Stimulated activated CD4-positive, alpha-beta T cell treated with anti-CD3 and anti-CD28 coated beads, Interleukin-2, amount 100 ng/mL, for 48 hours (primary cell): ENCODE results near the gene ZIM2.

Source experiments
- DNase-seq, 2 donors: peaks; one replicate each; pipeline ENCODE4 v3.0.0-alpha.2; 2020

ZIM2 gene

DNA sequence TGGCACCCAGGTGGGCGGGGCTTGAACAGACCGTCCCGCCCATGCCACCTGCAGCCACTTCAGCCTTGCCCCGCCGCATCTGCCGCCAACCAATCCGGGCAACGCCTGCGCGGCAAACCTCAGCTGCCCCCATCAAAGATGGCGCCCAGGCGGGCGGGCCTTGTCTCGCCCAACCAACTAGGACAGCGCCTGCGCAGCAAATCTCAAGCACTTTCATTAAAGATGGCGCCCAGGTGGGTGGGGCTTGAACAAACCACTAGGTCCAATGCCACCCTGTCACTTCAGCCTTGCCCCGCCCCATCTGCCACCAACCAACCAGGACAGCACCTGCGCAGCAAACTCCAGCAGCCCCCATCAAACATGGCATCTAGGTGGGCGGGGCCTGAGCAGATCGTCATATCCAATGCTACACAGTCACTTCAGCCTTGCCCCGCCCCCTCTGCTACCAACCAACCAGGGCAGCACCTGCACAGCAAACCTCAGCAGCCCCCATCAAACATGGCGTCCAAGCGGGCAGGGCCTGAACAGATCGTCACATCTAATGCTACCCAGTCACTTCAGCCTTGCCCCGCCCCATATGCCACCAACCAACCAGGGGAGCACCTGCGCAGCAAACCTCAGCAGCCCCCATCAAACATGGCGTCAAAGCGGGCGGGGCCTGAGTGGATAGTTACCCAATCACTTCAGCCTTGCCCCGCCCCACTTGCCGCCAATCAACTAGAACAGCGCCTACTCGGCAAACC lies 1.4 kb downstream of the ZIM2 start:
- DNase-seq, result no peak

DNA sequence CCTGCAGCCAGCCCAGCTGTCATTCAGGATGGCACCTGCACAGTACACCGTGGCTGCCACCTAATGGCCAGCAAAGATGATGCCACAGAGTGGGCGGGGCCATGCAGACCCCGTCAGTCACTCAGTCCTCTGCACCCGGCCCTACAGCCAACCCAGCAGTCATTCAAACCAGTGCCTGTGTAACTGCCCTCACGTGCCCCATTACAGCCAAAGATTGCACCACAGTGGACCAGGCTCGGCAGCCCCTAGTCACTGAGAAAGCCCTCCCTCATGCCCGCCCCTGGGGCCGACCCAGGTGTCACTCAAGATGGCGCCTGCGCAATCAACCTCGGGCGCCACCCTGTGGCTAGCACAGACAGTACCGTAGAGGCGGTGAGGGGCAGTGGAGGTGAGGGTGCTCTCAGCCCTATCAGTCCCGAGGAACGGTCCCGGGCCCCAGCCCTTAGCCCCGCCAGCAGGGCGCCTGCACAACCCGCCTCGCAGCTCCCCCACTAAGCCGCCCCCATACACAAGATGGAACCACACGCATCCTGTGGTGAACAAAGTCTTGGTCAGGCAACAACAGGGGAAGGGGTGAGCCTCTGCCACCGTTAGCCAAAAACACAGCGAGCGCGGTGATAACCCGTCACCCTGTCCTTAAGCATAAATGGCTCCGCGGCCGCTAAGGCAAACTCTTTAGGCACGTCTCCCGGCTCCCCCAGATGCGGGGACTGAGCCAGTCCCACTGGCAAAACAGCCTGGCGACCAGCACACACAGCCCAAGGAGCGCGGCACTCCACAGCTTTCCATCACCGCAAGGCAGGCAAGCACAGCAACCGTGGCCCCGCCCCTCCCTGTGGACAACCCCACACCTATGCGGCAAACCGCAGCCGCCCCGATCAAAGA lies 2.3 kb downstream of the ZIM2 start:
- no peak for DNase-seq

DNA sequence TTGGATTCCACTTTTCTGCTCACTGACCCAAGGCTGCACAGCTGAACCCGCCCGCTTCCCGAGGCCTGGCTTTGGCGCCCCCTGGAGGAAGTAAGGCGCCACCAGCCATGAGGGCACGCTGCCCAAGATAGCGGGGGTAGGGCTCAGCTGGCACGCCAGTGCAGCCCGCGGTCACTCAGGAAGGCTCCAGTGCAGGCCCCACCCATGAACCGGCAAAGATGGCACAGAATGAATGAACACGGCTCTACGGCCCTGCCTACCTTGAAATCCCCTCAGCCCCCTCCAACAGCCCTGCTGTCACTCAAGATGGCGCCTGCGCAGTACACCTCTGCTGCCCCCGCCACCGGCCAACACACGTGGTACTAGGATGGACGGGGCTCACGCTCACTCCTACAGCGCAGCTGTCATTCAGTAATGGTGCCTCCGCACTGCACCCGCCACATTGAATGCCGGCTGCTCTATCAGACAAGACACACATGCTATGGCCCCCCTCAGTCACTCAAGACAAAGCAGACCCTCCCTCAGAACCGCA lies 3.0 kb downstream of the ZIM2 start:
- no peak for DNase-seq

DNA sequence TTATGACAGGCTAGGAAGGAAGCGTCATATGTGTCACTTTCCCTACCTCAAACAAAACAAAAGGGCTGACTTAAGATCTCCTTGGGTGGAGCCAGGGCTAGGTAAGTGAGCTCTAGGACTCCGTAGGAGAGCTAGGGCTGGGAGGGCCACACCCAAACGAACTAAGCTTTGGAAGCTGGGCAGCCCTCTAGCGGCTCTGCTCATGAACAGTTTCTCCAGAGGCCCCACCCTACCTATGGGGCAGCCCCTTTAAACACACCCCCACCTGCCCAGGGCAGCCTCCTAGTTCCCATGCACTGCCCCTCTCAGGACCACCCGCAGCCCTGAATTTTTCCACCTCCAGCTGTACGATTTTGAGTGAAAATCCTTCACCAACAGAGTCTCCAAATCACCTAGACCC lies 3.5 kb downstream of the ZIM2 start:
- DNase-seq, result no peak

DNA sequence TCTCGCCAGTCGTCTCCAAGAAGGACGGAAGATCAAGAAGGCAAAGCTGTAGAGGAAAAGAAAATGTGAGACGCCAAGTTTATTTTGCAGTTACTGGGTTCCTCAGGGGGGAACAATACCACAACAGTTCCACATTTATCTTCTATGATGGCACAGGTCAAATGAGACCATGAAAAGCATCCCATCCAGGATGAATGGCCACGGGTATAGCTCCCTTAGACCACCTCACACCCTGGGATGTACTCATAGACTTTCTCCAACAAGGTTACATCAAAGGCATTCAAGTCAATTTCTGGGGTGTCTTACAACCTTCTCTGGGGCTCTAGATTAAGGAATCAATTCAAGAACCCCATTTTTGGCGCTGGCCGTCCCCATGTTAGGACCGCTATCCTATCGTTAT lies 4.5 kb downstream of the ZIM2 start:
- DNase-seq, result no peak

DNA sequence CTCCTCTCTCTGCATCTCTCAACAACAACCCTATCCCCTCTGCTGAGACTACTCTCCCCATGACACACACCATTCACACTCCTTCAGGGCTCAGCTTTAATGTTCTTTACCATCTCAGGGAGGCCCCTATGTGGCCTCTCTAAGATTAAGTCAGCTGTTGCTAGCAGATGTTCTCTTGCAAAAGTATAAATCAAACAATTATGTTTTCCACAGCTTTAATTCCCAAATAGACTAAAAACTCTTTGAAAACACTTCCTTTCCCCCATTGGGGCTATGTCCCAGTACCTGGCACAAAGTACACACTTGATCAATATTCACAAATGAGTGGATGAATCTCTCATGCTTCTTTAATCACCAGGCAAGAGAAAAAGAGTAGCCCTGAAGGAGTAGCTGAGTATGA lies 5.1 kb downstream of the ZIM2 start:
- DNase-seq, result no peak

DNA sequence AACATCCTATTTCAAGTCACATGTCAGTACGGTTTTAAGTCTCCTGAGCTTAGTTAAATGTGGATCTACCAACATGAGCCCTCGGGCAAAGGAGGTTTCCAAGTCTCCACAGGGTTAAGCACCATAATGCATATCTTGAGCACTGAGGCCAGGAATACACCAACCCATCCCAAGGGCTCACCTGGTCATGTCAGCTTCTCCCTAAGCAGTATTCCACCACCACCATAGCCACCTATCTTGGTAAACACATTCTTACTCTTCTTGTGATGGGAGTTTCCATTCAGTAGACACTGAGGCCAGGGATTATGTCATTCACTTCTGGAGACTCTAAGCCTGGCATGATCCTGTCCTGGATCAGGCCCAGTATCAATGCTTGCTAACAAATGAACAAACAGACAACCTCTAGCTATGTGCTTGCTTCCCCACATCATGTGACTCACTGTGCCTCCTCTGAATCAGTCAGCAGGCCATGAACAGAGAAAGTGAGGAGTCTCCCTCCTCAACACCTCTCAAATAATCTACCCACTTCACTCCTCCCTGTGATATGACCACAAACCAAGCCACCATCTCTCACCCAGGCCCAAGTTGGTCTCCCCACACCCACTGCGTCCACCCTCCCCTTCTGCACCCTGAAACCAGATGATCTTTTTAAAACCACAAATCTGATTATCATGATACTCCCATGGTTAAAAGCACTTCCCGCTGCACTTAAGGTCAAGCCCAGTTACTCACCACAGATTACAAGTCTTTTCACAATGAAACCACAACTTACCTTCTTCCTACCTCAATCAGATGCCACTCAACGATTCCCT lies 5.8 kb downstream of the ZIM2 start:
- DNase-seq, result no peak

DNA sequence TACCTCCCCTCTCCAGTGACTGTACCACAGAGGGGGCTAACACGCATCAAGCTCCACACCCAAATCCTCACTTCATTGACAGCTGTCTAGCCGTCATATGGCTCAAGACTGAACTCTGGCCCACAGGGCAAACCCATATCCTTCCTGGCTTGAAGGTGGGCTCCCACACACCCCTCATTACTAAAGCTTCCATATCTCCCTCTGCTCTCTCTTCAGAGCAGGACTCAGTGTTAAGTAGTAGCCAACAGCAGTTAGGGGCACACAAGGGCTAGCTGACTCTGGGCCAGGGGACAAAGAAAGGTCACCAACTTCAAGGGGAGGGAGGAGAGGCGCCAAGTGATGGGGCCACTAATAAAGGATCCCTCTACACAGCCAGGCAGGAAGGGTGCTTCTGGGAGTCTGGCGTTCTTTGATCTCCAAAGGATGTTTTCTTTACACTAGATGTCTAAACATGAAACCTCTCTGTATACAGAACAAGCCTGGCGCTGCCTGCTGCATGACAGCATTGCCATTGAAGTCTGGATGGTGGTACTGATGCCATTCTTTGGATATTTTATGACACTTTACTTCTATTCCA lies 8.1 kb downstream of the ZIM2 start:
- no peak for DNase-seq

DNA sequence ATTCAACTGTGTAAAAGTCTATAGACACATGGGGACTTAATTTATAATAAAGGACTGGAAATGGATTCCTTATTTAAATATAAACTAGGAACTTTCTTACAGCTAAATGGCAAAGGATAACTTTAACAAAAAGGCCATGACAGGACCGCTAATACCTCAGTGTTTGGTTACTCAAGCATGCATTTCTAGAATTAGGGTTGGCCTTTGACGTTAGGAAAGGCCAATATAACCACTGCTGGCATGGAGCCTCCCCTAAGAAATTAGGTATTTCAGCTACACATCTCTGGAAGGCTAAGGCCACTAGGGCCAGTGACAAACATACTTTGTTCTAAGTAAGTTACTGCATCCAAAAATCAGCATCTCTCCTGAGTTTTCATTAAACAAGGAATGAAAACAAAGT lies 9.3 kb downstream of the ZIM2 start:
- DNase-seq, result no peak

DNA sequence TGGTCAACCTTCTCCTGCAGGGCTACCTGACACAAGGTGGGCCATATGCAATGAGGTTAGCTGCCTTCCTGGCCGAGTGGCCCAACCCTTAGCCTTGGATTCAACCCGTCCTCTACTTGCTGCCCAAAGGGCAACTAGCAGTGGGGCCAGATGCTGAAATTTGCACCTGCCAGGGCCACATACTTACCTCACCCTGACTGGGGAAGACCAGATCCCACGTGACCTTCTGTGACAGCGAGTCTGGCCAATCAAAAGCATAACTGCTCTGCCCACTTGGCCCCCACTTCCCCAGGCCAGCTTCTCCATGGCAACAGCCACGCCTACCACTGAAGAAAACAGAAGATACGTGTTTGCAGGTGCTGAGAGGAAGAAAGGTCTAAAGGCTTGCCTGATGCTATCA lies 10.9 kb downstream of the ZIM2 start:
- no peak for DNase-seq

DNA sequence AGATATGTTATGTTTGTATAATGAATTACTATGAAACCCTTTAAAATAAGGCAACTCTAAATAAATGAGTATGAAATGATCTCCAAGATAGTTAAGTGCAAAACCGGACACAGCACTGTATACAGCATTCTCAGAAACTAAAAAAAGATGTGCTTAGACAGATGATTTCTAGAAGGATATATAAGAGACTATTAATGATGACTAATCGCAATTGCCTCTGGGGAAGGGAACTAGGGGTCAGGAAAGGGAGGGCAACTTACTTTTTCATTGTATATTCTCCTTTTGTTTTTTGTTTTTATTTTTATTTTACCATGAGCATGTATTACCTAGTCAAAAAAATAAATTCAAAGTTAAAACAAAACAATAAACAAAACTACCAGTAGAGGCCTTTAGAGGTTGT lies 12.8 kb downstream of the ZIM2 start:
- DNase-seq, result no peak

DNA sequence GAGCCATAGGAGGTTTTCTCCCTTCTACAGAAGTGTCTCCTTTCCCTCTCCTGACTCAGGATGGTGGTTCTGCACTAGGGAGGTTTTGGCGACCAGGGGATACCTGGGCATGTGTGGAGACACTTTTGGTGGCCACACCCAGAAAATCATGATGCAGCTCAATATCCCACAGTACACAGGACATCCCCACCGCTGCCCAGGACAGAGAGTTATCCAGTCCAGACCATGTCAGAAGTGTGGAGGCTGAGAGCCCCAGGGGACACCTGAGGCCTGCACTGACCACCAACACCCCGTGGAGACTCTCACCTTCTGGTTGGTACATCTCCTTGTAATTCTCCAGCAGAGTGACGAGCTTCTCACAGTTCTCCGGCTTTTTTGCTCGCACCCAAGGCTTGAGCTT lies 16.6 kb downstream of the ZIM2 start:
- DNase-seq, result no peak

DNA sequence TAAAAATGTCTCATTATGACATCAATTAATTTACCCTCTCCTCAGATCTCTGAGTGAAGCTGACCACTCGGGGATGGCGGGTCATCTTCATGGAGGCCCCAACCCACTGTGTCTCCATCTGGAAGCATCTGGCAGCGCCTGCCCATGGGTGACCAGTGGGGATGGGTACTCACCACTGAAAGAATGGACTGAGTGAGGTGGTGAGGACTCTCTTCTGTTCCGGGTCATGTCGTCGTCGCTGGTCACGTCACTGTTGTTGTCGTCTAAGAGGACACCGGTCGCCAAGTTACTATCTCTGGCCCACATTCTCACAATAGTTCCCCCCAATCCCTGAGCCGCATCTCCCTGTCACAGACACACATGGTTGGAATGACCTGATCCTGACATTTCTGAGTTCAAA lies 17.1 kb downstream of the ZIM2 start:
- no peak for DNase-seq

DNA sequence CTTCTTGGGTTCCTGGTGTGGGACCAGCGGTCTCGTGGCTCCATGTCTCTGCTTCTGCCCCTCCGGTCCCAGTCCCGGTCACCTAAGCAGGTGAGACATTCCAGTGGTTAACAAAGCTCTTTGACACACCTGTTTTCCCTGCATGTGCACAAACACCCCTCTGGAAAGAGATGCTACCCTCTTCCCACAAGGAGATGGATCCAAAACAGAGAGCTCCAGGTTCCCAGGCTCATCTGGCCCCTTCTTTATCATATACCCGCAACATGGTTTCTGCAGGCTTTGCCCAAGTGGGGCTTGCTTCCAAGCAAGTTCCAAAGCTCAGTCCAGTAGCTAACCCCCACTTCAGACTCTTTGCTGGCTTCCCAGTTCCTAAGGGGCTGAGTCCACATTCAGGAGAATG lies 17.8 kb downstream of the ZIM2 start:
- no peak for DNase-seq

DNA sequence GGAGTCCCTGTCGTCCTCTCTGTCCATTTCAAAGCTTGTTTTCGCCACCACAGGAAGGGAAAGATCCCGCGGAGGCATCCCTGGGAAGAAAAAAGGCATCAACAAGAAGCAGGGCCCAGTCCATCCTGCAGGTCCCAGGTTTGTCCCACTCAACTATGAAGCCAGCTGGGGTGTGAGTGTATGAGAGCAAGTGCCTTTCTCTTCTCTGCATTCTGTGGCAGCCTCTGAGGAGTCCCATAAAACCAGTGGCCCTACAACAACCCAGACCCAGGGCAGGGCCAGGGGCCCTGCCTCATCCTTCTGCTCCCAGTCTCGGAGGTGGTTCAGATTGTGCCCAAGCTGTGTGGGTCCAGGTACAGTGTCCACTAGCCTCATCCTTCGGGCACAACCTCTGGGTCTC lies 18.9 kb downstream of the ZIM2 start:
- no peak for DNase-seq

DNA sequence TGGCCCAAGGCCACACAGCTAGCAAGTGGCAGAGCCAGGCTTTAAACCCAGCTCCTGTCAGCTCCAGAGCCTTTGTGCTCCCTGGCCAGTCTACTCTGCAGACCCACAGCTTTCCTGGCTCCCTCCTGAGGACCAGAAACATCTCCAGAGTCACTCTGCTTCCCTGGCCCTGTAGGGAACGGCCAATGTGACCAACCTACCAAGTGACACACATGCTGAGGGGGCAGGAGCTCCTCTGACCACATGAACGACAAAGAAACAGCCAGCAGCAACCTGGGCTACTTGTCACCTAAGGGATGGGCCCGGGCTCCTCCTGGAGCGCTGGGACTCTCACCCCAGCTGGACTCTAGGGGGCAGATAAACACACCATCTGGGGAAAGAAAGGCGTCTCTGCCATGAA lies 19.3 kb downstream of the ZIM2 start:
- DNase-seq, result no peak

DNA sequence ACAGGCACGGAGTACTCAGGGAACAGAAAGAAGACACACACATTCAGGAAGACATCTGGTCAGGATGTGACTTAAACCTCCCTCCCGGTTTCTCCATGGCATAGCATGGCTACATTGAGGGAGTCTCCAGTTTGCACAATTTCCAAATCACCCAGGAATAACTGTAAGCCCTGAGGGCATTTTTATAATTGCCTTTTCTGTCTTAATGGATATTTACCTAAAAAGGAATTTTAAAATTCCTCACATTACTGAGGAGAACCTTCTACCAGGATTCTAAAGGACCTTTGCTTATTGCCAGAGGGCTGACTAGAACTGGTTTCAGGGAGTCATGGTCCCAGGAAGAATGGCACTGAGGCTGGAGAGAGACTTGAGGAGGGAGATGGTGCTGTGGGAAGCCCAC lies 21.4 kb downstream of the ZIM2 start:
- no peak for DNase-seq

DNA sequence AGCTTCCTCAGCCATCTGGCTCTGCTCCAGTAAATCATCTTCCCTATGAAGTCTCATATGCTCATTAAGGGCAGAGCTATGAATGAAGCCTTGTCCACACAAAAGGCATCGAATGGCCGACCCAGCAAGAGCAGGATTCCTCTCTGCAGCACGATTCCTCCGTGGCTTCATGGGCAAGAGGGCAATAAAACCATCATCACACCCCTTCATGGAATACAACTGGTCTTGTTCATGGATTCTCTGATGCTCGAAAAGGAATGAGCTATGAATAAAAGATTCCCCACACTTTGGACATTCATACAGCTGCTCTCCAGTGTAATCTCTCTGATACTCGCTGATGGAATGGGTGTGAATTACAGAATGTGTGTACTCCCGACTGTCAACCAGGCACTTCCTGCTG lies 25.9 kb downstream of the ZIM2 start:
- DNase-seq, result no peak

DNA sequence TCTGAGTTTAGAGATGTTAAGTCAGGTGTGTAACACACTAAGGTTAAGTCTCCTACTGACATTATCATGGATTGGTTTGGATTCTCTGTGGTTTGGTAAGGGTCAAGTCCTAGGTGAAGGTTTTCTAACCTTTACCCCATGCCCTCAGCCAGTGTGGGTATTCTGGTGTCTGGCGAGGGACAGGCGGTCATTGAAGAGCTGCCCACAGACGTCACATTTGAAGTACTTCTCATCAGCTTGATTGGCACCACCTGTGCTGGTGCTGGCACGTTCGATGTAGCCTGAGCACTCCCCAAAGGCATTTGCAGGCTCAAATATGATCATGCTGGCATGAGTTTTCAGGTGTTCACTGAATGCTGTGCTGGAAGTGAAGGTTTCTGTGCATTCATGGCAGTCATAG lies 27.0 kb downstream of the ZIM2 start:
- DNase-seq, result no peak

DNA sequence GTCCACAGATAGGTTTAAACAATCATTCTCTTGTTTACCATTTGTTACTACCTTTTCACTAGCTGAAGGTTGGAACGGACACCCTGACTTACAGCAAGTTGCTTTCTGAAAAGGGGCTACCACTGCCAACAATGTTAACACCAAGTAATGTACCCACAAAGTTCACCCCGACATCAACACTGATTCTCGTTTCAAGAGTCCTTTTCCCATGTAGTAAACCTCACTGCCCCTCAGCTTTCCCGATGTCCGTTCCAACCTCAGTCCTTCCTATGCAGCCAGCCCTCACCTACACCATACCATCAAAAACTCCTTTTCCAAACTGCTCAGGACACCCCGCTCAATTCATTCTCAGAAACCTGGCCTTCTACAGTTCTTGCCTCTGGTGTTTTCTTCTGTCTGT lies 29.0 kb downstream of the ZIM2 start:
- no peak for DNase-seq

DNA sequence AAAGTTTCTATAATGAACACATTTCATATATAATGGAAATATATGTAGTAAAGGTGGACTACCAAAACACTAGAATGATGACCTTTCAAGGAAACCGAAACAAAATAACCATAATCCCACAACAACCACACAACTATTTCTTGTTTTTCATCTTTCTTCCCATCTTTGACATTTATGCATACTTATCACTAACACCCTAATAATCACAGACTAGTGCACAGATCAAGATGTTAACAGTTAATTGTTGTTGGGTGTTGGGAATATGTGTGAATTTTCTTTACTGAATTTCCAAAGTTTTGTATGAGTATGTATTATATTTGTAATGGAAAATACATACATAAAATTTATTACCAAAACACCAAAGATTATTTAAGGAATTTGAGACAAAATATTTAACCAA lies 30.3 kb downstream of the ZIM2 start:
- DNase-seq, result no peak

DNA sequence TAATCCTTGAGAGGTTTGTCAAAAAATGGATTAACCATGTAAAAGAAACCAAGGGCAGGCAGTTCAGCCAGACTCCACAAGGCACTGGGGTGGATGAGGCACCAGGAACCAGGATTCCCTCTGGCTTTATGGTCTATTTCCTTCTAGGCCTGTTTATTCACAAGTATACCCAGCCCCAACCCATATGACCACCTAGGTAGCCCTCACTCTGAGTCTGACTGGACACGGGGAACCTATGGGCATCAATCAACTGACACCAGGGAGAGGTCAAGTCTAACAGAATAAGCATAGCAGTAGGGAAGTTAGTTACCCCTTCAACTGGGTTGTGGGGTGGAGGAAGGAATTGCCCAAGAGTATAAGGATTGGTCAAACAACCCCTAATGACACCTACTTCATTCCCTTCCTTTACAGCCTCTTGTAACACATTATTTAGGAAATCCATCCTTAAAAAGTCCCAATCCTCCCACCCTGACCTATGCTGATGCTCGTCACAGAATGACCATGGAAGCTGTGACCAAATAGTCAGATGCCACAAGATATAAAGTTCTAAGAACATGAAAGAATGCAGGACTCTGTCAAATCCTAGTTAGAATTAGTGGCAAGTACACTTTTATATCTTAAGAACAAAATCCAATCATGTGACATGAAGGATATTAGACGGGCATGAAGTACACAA lies 31.7 kb downstream of the ZIM2 start:
- no peak for DNase-seq
